HL-60 (cell line): ENCODE data around the gene SYT15B.
"Not testable (repeated sequence)": the region's sequence is repeated elsewhere in the genome, so short reads cannot be mapped to it uniquely, and the experiment has no call there.

Experiments used
- DNase-seq, 2 experiments: peaks; one replicate each; pipeline ENCODE4 v3.0.0-alpha.2; 2010 to 2020; ENCODE audit warnings: low read depth in 1 of 2, low spot score in 1 of 2
- H3K27ac ChIP-seq: fragments of 250-450 bp; sonication (Bioruptor Pico); replicated peaks from 2 replicates; pipeline ENCODE4 v1.5.1; 2020; ENCODE audit warnings: mild to moderate bottlenecking, moderate library complexity
- H3K27me3 ChIP-seq: fragments of 250-450 bp; sonication (Bioruptor Pico); 2 replicates; pipeline ENCODE4 v1.5.1; 2021; ENCODE audit warnings: mild to moderate bottlenecking, moderate library complexity; ENCODE audit not compliant: insufficient read depth, poor library complexity, severe bottlenecking
- H3K4me3 ChIP-seq: replicated peaks from 2 replicates; pipeline ENCODE4 v1.5.1; 2011; ENCODE audit warnings: mild to moderate bottlenecking, control low read depth, low read length; ENCODE audit not compliant: insufficient read depth
- CTCF ChIP-seq: IDR thresholded peaks from one replicate; pipeline ENCODE4 v1.5.1; 2011; ENCODE audit warnings: low read length, control low read depth, inconsistent platforms; ENCODE audit not compliant: insufficient read depth
- long read RNA-seq: library from polyadenylated mRNA; unstranded; transcript quantifications from one replicate; pipeline ENCODE4 v2.0.0, GENCODE V29; 2020

Gene SYT15B
- long read RNA-seq, result 0 reads

DNA sequence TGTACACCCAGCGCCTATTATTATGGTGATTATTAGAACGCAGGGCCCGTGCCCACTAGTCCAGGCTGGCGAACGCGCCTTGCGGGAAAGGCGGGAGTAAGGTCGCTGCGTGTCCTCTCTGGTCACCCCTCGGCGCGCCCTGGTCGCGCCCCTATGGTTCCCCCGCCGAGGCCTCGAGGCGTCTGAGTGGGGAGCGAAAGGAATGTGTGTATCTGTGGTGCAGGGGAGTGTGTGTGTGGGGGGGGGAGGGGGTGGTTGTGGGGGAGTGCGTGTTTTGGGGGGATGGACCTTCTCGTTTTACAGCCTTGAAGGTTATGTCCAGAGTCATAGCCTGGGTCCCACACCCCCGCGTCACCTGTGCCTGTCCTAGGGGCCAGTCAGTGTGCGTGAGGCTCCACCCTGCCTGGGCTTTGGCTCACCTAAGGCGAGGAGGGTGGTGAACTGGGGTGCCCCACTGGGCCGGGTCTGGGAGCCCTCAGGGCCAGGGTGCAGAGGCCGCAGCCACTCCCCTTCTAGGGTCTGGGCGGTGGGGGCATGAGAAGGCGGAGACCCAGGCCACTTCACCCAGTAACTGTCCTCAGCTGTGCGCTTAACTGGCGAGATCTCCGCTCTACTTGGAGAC lies at the start of gene SYT15B:
SYT15B (minus strand) TSS at position 39 of the 622 bp plus-strand sequence. CDS start 952 bp downstream, outside the sequence.
- not testable (repeated sequence) for DNase-seq, H3K27ac ChIP-seq, H3K4me3 ChIP-seq, H3K27me3 ChIP-seq

GRCh38 chr10:47779590-47779989 lies 16.2 kb upstream of the SYT15B start:
- DNase-seq, H3K4me3 ChIP-seq, H3K27ac ChIP-seq, H3K27me3 ChIP-seq: not testable (repeated sequence)

- DNase-seq, result peak; percentile 6 to 55
- H3K4me3 ChIP-seq, H3K27ac ChIP-seq, H3K27me3 ChIP-seq: not testable (repeated sequence)
- TF ChIP-seq CTCF, result peak; percentile 46
Measured at GRCh38 chr10:47775361-47776231, 12.2 kb upstream of the SYT15B start.

- H3K27ac ChIP-seq, H3K27me3 ChIP-seq, H3K4me3 ChIP-seq, DNase-seq: not testable (repeated sequence)
Measured at GRCh38 chr10:47770745-47771144, 7.4 kb upstream of the SYT15B start.

- not testable (repeated sequence) for H3K4me3 ChIP-seq, H3K27me3 ChIP-seq, H3K27ac ChIP-seq, DNase-seq
Measured at GRCh38 chr10:47768578-47769115, 5.3 kb upstream of the SYT15B start.

DNA sequence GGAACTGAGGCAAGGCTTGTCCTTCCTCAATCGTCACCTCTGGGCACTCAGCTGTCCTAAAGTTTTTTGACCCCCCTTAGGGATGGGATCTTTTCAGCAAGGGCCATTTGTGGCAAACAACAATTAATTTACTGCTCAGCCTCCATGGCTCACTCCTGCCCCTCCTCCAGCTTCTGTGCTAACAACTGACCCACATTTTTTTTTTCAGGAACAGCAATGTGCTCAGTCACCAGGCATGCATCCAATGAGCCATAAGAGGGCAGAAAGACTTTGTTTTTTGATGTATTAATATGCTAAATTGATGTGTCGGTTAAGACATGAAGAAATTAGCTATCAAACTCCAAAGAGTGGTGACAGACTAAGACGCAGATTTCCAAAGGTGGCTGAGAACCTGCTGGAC lies 4.7 kb upstream of the SYT15B start:
- not testable (repeated sequence) for DNase-seq, H3K4me3 ChIP-seq, H3K27ac ChIP-seq

DNA sequence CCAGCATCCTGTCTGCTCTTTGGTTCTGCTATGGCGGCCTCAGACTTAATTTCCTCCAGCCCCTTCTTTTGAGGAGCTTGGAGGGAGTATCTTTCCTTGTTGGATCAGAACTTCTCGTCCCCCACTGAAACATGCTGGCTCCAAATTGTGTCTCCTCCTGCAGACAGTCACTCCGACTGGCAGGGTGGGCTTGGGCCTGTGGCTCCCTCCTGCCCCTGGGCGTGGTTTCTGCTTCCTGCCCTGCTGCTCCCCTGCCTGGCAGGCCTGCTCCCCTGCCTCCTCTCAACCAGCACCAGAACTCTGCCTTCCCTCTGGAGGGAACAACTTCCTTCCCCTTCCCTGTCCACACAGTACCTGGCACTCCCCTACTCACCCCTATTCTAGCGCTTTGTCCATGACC lies 3.8 kb upstream of the SYT15B start:
- not testable (repeated sequence) for H3K27ac ChIP-seq, DNase-seq, H3K27me3 ChIP-seq, H3K4me3 ChIP-seq

More for the DNA sequence above, 4.7 kb upstream of the SYT15B start:
- H3K27me3 ChIP-seq, result not testable (repeated sequence)

DNA sequence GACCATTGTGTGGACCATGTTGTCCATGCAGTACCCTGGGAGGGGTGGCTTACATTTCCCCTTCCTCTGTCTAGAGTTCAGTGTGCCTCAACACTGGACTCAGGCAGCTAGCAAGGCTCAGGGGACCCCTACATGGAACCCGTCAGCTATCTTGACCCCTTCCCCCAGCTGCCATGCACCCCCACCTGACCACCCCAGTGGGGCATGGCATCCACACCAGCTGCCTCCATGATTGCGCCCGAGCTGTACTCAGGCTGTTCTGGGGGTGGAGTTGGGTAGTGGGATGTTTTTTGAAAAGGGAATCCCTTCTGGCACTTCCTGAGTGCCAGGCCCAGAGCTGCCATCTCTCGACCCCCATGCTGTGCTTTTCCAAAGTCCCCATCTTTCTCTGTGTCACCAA lies 1.8 kb upstream of the SYT15B start:
- H3K27ac ChIP-seq, H3K4me3 ChIP-seq, H3K27me3 ChIP-seq, DNase-seq: not testable (repeated sequence)

GRCh38 chr10:47762674-47763553 lies 478 bp downstream of the SYT15B start:
- H3K27me3 ChIP-seq, H3K27ac ChIP-seq, DNase-seq, H3K4me3 ChIP-seq: not testable (repeated sequence)

GRCh38 chr10:47758855-47759254 lies 4.5 kb downstream of the SYT15B start:
- not testable (repeated sequence) for H3K27ac ChIP-seq, H3K27me3 ChIP-seq, H3K4me3 ChIP-seq, DNase-seq

- not testable (repeated sequence) for H3K4me3 ChIP-seq, DNase-seq, H3K27me3 ChIP-seq, H3K27ac ChIP-seq
Measured at GRCh38 chr10:47756169-47756568, 7.2 kb downstream of the SYT15B start.

DNA sequence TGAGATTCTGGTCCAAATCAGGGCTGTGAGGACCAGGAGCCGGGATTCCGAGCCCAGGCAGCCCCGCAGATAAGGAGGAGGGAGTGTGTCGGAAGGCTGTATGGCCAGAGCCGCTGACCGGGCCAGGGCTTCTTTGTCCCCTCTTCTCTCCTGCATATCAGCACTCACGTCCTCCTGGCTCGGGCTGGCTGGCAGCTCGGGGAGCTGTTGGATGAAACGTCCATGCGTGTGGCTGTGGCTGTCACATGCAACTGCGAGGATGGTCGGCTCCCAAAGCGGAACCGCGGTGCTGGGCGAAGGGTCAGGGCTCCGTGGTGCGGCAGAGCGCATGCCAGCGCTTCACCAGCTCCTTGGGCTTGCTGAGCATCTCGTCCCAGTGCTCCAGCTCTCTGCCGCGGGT lies 9.5 kb downstream of the SYT15B start:
- DNase-seq, H3K27ac ChIP-seq, H3K4me3 ChIP-seq, H3K27me3 ChIP-seq: not testable (repeated sequence)

DNA sequence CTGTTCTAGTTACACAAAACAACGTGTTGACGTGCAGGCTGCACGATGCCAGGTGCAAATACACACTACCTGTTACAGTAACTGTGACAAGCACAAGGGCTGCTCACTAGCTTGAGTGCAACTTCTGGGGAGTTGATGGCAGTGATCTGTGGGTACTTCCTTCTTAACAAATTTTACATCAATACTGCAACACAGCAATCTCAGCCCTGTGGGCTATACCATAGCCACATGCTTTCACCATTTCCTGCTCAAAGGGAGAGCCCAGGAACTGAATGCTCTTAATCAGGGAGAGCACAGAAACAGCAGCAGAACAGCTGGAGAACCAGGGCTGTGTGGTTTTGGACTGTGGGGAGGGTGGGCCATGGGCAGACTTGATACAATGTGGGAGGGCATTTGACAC lies 10.2 kb downstream of the SYT15B start:
- not testable (repeated sequence) for H3K4me3 ChIP-seq, H3K27ac ChIP-seq, H3K27me3 ChIP-seq, DNase-seq
